Loucy (cell line): ENCODE results near the gene TM9SF1.

ENCODE experiments used
- EZH2phosphoT487 ChIP-seq: fragments of 200-600 bp; IDR thresholded peaks from 2 replicates; pipeline ENCODE4 v1.6.1; 2018; ENCODE audit warnings: antibody characterized with exemption, mild to moderate bottlenecking, moderate library complexity, borderline replicate concordance
- TF ChIP-seq, protein P1 (sequence below): fragments of 200-600 bp; sonication (generic); conservative IDR thresholded peaks from 2 replicates; pipeline ENCODE4 v1.5.1; 2014; ENCODE audit warnings: mild to moderate bottlenecking, antibody characterized with exemption, low read length

- TF ChIP-seq, protein P1, sequence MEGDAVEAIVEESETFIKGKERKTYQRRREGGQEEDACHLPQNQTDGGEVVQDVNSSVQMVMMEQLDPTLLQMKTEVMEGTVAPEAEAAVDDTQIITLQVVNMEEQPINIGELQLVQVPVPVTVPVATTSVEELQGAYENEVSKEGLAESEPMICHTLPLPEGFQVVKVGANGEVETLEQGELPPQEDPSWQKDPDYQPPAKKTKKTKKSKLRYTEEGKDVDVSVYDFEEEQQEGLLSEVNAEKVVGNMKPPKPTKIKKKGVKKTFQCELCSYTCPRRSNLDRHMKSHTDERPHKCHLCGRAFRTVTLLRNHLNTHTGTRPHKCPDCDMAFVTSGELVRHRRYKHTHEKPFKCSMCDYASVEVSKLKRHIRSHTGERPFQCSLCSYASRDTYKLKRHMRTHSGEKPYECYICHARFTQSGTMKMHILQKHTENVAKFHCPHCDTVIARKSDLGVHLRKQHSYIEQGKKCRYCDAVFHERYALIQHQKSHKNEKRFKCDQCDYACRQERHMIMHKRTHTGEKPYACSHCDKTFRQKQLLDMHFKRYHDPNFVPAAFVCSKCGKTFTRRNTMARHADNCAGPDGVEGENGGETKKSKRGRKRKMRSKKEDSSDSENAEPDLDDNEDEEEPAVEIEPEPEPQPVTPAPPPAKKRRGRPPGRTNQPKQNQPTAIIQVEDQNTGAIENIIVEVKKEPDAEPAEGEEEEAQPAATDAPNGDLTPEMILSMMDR, result no peak
- TF ChIP-seq EZH2phosphoT487, result no peak
Measured at GRCh38 chr14:24228902-24229301, 33.7 kb upstream of the TM9SF1 start.
